ENCODE data around the gene ATP8B3. TPM values are rescaled to one million over a fixed set of nuclear protein-coding genes. Genes with fewer than 3 reads are reported as not detected.

Gene ATP8B3
- polyA plus RNA-seq, 4 donors, result 0.44 to 1.0 (median 0.74) TPM

DNA sequence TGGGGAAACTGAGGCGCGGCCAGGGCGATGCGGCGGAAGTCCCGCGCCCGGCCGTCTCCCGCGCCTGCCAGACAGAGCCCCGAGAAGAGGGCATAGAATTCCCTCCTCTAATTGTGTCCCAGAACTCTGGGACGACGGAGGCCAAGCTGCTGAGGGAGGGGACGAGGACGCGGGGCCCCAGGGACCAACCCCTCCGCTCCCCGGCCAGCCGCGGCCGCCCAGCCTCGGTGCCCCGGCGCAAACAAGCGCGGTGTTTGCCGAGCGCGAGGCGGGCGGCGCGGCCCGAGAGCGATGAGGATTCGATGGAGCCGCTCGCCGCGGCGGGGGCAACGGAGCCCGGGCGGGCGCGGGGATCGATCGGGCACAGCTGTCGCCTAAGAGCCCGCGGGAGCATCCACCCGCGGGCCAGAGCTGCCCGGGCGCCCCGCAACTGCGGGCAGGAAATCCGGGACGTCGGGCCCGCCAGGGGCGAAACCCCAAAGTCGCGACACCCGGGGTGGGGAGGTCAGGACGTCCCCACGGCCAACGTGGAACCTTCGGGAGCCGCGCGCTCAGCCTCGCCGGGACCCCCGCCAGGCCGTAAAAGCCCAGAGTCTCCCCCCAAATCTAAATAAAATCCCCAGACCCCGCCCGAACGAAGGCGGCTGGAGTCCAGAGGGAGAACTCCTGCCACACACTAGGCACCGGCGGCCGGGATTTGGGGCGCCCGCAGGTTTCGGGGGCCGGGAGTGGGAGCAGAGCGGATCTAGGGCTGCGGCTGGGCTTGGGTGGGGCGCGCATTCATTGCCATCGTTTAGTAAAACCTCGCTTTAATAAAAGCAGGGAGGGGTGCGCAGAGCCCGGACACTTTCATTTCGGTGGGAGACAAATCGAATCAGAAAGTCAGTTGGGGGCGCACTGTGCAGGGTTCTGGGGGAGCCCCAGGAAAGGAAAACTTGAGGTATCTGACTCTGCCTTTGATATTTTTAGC is 62.4 kb downstream of the ATP8B3 start:
- DNase-seq (ENCODE audit: low read depth in 4 of 4, low spot score in 3 of 4), result no peak

DNA sequence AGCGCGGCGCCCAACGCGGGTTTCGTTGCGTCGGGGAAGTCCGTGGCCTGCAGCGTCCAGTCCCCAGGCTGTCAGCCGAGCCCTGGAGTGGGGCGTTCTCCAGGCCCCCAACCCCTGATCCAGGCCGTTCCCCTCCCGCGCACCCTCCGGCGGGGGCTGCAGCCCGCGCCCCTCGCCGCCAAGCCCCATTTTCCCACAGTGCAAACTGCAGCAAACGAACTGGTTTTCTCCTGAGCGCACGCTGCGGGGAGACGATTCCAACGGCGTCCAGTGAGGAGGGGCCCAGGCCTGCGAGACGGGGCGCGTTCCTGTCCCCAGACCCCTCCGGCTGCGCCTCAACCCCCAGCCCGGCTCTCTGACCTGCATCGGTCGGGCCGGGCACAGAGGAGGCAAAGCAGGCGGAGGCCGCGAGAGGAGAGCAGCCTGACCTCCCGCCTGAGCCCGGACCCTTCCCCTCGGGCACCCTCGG is 63.2 kb downstream of the ATP8B3 start:
- no peak for DNase-seq (ENCODE audit: low read depth in 4 of 4, low spot score in 3 of 4)

DNA sequence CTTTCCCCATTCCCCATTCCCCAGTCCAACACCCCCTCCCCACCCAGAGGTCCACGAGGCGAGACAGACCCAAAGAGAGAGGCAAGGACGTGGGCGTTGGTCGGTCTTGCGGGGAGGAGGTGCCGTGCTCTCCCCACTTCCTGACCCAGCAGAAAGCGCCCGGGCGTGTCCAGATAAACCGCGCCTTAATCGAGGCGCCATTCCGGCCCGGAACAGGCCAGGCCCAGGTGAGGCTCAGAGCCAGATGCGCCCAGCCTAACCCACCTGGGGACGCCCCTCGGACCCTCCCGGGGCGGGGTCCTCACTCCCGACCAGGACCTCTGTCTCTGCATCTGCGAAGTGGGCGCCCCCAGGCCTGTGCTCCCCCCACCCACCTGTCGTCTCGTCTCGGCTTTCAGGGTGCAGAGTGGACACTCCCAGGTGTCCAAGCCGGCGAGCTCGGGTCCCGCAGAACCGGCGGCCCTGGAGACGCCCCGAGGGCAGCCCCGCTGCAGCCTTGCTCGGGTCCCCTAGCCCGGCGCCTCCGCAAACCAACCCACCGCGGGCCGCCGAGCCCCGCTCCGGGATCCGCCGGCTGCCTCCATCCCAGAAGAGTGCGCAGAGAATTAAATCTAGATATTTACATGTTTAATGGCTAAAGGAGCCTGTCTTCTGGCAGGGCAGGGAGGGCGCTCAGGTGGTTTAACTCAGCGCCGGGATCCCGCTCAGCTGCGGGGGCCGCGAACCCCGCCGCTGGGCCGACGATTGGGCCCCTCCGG is 63.8 kb downstream of the ATP8B3 start:
- no peak for DNase-seq (ENCODE audit: low read depth in 4 of 4, low spot score in 3 of 4)

DNA sequence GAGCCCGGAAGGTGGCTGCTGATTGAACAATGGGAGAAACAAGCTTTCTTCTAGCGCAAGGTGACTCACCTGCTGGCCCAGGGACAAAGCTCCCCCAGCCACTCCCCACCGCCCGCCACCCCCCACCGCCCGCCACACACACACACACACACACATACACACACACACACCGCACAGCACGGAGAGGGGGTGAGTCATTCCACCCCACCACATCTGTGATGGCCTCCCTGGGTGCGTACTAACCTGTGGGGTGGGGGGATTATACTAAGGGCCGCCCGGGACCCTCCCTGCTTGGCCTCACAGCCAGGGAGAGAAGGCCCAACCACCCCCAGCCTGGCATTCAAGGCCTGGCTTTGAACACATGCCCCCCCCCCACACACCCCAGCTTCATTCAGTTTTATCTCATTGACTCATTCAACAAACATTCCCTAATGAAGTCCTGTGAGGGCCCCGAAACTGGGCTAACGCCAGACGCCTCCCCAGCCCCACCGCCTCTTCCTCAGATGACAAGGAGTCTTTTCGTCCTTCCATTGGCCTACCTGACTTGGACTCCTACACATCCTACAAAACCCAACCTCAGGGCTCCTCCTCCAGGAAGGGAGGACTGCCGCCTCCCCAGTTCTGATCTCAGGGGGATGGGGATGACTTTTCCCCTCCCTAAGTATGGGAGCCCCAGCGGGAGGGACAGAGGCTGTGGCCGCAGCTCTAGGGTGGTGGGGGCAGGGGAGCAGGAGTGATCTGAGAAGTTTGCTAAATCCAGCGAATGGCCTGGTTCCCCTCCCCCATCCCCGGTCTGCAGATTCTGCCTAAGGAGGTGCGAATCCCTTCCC is 64.6 kb downstream of the ATP8B3 start:
- no peak for DNase-seq (ENCODE audit: low read depth in 4 of 4, low spot score in 3 of 4)

DNA sequence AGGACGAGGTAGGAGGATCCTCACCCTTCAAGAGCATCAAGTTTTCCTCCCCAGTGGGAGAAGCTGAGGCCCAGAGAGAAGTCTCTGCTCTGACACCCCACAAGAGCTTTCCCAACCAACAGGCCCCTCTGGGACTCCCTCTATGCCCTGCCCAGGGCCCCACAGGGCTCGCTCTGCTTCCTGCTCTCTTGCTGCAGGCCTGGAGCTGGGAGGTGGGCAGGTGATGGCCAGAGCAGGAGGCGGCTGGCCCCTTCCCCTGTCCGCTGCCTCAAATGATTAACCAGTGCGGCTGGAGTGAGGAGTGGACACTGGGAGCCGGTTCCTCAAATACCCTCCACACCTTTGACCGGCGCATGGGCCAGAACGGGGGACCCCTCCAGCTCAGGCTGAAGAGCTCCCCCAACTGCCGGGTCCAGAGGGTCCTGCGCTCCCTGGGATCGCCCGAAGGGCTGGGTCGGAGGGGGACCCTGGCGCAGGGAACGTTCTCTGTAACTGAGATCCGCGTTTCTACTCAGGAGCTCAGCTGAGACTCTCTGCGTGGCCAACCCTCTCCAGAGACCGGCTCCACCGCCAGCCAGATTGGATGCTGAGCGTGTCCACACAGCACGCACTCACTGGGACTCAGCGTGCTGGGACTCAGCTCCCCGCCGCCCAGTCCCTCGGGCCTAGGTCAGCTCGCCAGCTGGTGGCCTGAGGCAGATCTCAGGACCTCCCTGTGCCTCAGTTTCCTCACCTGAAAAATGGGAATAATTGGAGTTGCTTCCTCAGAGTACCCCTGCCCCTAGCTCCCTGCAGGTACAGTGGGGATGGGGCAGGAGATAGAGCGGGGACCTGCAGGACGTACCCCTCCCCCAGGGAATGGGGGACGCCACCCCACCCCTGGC is 65.4 kb downstream of the ATP8B3 start:
- DNase-seq (ENCODE audit: low read depth in 4 of 4, low spot score in 3 of 4), result no peak

DNA sequence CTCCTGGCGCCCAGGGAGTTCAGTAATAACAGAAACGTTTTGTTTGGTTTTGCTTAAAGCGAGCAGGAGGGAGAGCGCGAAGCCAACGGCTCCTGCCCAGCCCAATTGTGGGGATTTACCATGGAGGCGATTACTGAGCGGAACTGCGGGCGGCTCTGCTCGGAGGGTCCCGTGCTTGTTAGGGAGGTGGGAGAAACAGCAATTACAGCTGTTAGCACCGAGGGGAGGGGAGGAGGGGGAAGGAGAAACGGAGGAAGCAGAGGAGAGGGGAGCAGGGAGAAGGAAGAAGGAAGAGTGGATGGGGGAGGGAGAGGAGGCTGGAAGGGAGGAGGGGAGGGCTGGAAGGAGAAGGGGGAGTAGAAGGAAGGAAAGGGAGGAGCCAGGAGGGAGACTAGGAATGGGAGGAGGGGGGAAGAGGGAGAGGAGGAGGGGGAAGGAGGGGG is 66.5 kb downstream of the ATP8B3 start:
- DNase-seq (ENCODE audit: low read depth in 4 of 4, low spot score in 3 of 4), result no peak

DNA sequence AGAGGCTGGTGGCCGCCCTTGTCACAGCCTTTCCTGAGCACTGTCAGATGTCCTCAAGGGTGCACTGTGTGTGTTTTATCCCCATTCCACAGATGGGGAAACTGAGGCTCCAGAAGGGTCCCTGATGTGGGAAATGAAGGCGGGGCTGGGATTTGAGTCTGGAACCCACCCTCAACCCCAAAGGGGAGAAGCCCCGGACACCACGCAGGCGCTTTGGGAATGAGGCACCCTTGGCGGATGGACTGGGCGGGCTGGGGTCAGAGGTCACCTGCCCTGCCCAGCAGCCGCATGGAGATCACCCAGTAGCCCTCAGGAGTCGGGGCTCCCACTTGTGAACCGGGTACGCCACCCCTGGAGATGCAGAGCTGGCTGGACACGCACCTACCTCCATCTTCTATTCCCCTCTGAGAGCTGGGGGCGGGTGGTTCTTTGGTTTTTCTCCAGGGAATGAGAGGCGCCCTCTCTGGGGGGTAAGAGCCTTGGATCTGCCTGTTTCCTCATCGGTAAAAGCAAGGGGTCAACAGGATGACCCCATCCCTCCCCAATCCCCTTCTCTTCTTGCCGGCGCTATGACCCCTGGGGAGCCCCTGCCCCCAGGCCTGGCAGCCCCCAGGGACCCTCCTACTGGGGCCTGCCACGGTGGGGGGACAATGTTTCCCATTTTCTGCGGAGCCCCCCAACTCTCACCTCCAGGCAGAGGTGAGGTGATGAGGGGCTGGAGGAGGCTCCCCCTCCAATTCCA is 67.1 kb downstream of the ATP8B3 start:
- DNase-seq (ENCODE audit: low read depth in 4 of 4, low spot score in 3 of 4), result no peak

DNA sequence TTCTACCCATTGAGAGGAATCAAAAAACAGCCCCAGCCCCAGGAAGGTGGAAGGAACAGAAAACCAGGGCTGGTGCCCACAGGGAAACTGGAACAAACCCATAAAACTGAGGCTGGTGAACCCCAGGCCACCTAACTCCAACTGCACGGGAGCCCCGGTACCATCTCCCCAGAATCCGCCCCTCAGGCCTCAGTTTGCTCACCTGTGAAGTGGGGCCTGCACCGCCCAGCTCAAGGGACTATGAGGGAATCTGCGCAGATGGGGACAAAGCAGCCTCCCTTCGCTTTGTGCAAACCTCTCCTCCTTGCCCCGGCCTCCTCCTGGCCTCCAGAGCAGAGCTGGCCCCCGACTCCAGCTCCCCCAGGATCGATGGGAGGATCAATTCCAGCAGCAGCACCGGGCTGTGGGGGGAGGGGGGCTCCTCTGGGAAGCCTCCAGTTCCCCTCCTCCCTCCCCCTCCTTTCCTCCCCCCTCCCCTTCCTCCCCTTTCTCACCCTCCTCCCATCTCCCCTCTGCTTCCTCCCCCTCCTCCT is 67.9 kb downstream of the ATP8B3 start:
- DNase-seq (ENCODE audit: low read depth in 4 of 4, low spot score in 3 of 4), result no peak

DNA sequence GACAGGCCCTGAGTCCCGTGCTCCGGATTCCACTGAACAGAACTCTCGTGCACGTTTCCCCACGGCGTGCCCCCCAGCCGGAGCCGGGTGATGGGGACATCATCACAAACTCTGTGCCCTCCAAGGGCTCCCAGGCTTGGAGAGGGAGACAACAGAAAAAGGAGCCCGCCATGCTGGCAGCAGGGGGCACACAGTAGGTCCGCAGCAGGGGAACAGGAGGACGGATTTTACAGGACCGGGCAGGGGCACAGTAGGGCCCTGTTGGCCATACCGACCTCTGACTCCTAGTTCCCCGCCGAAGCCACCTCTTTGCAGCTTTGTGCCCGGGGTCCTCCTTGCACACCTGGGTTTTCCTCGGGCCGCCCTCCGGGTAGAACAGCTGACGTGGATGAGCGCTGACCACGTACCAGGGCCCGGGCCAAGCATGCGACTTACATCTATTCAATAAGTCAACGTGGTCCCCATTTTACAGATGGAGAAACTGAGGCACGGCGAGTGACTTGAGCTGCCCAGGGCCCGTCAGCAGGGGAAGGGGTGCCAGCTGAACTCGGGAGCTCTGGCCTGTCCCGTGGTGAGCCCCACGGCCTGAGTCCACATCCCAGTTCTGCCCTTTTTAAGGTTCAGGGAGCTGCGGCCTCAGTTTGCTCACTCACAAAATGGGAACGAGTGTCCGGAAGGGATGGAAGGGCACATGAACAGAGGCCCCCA is 68.9 kb downstream of the ATP8B3 start:
- no peak for DNase-seq (ENCODE audit: low read depth in 4 of 4, low spot score in 3 of 4)

DNA sequence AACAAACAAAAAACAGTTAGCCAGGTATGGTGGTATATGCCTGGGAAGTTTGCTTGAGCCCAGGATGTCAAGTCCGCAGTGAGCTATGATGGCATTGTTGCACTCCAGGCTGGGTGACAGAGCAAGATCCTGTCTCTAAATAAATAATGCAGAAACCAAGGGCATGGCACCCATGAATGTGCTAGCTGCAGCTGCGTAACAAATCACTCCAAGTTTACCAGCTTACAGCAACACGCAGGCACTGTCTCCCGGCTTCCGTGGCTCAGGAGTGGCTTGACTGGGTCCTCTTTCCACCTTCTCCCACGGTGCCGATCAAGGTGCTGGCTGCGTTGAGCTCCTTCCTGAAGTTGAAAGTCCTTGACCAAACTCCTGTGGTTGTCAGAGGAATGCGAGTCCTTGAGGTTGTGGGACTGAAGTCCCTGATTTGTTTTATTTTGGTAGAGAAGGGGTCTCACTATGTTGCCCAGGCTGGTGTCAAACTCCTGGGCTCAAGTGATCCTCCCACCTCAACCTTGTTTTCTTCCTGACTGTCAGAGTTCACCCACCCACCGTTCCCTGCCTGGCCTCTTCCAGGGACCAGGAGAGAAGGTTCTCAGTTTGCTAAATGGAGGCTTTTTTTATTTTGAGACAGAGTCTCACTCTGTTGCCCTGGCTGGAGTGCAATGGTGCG is 72.0 kb downstream of the ATP8B3 start:
- DNase-seq (ENCODE audit: low read depth in 4 of 4, low spot score in 3 of 4), result no peak

DNA sequence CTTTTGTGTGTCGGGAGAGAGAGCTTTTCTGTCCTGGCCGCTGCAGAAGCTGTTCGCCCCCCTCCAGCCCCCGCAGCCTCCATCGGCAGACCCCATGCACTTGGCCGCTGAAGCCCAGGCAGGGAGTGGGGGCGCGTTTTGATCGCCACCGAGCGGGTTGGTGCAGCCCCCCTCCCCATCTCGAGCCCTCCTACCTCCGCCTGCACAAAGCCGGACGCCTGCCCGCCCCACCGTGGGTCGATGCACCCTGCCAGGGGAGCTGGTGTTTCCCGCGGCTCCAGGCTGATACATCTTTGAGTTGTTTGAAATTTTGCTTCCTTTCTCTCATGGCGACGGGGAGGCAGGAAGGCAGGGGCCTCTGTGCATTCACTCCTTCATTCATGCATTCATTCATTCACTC is 75.1 kb downstream of the ATP8B3 start:
- DNase-seq (ENCODE audit: low read depth in 4 of 4, low spot score in 3 of 4), result no peak

DNA sequence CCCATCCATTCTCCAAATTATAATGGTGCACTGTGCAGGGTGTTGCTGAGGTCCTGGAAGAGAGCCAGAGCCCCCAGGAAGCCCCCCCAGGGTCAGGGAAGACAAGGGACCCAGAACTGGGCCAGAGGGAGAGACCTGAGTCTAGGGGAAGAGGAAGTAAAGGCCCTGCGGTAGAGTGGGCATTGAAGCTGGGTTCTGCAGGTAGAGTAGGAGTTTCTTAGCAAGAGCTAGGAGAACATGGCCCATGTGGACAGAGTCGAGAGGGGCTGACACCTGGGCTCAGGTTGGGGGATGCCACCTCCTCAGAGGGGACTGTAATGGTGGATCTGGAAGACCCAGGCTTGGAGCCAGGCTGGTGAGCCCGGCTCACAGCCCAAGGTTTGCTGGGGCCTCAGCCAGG is 75.8 kb downstream of the ATP8B3 start:
- no peak for DNase-seq (ENCODE audit: low read depth in 4 of 4, low spot score in 3 of 4)

DNA sequence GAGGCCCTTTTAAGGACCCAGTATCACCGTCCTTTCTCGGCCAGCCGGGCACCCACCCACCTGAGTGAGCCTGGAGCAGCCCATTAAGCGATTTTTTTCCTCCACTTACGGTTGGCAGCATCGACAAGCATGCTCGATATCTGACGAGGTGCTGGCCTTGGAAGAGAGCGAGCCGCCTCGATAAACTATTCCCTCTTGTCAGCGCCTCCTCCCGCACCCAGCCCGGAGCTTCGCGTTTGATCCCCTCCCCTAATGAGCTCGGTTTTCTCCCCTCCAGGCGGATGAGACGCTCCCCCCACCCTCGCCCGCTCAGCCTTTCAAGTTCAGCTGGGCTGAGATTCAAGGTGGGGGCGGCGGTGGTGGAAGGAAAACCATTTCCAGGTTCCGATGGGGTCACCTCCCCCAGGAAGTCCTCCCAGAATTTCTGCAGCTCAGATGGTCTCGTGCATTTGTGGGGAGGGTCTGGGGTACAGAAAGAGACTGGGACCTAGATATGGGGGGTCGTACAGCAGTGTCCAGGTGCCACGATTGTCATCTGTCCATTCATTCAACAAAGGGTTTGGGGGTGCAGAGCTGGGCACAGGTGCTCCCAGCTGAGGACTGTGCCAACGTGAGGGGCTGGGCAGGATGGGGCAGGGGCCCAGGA is 77.6 kb downstream of the ATP8B3 start:
- no peak for DNase-seq (ENCODE audit: low read depth in 4 of 4, low spot score in 3 of 4)
